SU-DHL-6 (cell line): ENCODE data around the gene TECPR2.

Experiments
- H2AFZ ChIP-seq: fragments of 200-600 bp; sonication (generic); 2 replicates; pipeline ENCODE4 v1.6.1; 2014; ENCODE audit warnings: low read depth, mild to moderate bottlenecking, moderate library complexity, mixed read lengths, antibody characterized with exemption, low read length; ENCODE audit not compliant: severe bottlenecking
- H3F3A ChIP-seq: fragments of 200-600 bp; shearing (Covaris generic); 2 replicates; pipeline ENCODE4 v1.6.0; 2016; ENCODE audit warnings: antibody characterized with exemption, mild to moderate bottlenecking; ENCODE audit not compliant: insufficient read depth
- H3K27ac ChIP-seq: fragments of 200-600 bp; sonication (generic); 2 replicates; pipeline ENCODE4 v1.5.1; 2016; ENCODE audit warnings: low read depth, mild to moderate bottlenecking, low read length, moderate library complexity, mixed read lengths
- H3K27me3 ChIP-seq: fragments of 200-600 bp; sonication (generic), shearing (Covaris generic); 2 replicates; pipeline ENCODE4 v1.6.0; 2014; ENCODE audit warnings: mild to moderate bottlenecking, low read length
- H3K36me3 ChIP-seq: fragments of 200-600 bp; sonication (generic); 2 replicates; pipeline ENCODE4 v1.6.1; 2014; ENCODE audit warnings: mild to moderate bottlenecking, low read length, mixed read lengths
- H3K4me2 ChIP-seq: fragments of 300-600, 200-600 bp; shearing (Covaris generic), sonication (generic); 2 replicates; pipeline ENCODE4 v1.6.0; 2014; ENCODE audit warnings: low read length, low read depth, mild to moderate bottlenecking; ENCODE audit not compliant: poor library complexity, severe bottlenecking
- H3K4me3 ChIP-seq: fragments of 200-600 bp; sonication (generic); 2 replicates; pipeline ENCODE4 v1.5.1; 2014; ENCODE audit warnings: antibody characterized with exemption, low read length, mild to moderate bottlenecking, mixed read lengths; ENCODE audit not compliant: insufficient read depth, poor library complexity, severe bottlenecking
- H3K79me2 ChIP-seq: fragments of 200-600 bp; sonication (generic); 2 replicates; pipeline ENCODE4 v1.6.1; 2014; ENCODE audit warnings: mild to moderate bottlenecking, low read length, moderate library complexity; ENCODE audit not compliant: insufficient read depth
- H3K9ac ChIP-seq: fragments of 200-600 bp; sonication (generic); 2 replicates; pipeline ENCODE4 v1.7.0; 2014; ENCODE audit warnings: mild to moderate bottlenecking, low read length
- H3K9me2 ChIP-seq: fragments of 200-600 bp; sonication (generic); replicated peaks from 2 replicates; pipeline ENCODE4 v1.6.1; 2014; ENCODE audit warnings: low read length; ENCODE audit not compliant: insufficient read depth
- H3K9me3 ChIP-seq: fragments of 200-600 bp; sonication (generic); 2 replicates; pipeline ENCODE4 v1.6.1; 2014; ENCODE audit warnings: low read length, mixed read lengths; ENCODE audit not compliant: insufficient read depth
- H4K20me1 ChIP-seq: fragments of 200-600 bp; sonication (generic); 2 replicates; pipeline ENCODE4 v1.6.1; 2014; ENCODE audit warnings: low read depth, mild to moderate bottlenecking, antibody characterized with exemption, low read length, moderate library complexity, mixed read lengths
- EZH2phosphoT487 ChIP-seq: fragments of 200-600 bp; sonication (generic), shearing (Covaris generic); conservative IDR thresholded peaks from 2 replicates; pipeline ENCODE4 v1.6.1; 2018; ENCODE audit warnings: mild to moderate bottlenecking, antibody characterized with exemption, low read length, moderate library complexity, mixed read lengths
- TF ChIP-seq, protein P1 (sequence below): fragments of 200-600 bp; sonication (generic); IDR thresholded peaks from one replicate; pipeline ENCODE4 v1.5.1; 2017; ENCODE audit warnings: antibody characterized with exemption, mild to moderate bottlenecking, low read length, moderate library complexity; ENCODE audit not compliant: insufficient read depth, poor library complexity, severe bottlenecking

The TECPR2 gene

GRCh38 chr14:102471921-102472790 is 109.4 kb downstream of the TECPR2 start:
- Histone ChIP-seq H3K9me2 (no peaks in the 10 kb centered on the region), H3K4me3 (no peak overlapping the region), H3K9ac (no peak overlapping the region), H3K36me3 (no peaks in the 10 kb centered on the region), H3K27ac (no peak overlapping the region), H2AFZ (no peak overlapping the region), H3K79me2 (no peaks in the 10 kb centered on the region), H3F3A (no peaks in the 10 kb centered on the region), H4K20me1 (no peaks in the 10 kb centered on the region), H3K9me3 (no peaks in the 10 kb centered on the region), H3K4me2 (no peak overlapping the region), H3K27me3 (no peaks in the 10 kb centered on the region)
- TF ChIP-seq, protein P1, sequence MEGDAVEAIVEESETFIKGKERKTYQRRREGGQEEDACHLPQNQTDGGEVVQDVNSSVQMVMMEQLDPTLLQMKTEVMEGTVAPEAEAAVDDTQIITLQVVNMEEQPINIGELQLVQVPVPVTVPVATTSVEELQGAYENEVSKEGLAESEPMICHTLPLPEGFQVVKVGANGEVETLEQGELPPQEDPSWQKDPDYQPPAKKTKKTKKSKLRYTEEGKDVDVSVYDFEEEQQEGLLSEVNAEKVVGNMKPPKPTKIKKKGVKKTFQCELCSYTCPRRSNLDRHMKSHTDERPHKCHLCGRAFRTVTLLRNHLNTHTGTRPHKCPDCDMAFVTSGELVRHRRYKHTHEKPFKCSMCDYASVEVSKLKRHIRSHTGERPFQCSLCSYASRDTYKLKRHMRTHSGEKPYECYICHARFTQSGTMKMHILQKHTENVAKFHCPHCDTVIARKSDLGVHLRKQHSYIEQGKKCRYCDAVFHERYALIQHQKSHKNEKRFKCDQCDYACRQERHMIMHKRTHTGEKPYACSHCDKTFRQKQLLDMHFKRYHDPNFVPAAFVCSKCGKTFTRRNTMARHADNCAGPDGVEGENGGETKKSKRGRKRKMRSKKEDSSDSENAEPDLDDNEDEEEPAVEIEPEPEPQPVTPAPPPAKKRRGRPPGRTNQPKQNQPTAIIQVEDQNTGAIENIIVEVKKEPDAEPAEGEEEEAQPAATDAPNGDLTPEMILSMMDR = no peak
- no peak for TF ChIP-seq EZH2phosphoT487

- Histone ChIP-seq H3K9ac (no peak overlapping the region), H3K27ac (no peak overlapping the region), H3F3A (no peaks in the 10 kb centered on the region), H3K79me2 (no peaks in the 10 kb centered on the region), H2AFZ (no peak overlapping the region), H3K9me2 (no peaks in the 10 kb centered on the region), H3K27me3 (no peaks in the 10 kb centered on the region), H3K36me3 (no peaks in the 10 kb centered on the region), H3K4me3 (no peak overlapping the region), H4K20me1 (no peaks in the 10 kb centered on the region), H3K4me2 (no peak overlapping the region), H3K9me3 (no peaks in the 10 kb centered on the region)
- TF ChIP-seq, protein P1 = no peak
- TF ChIP-seq EZH2phosphoT487 = no peak
These were observed 110.0 kb downstream of the TECPR2 start for GRCh38 chr14:102472791-102473150.

DNA sequence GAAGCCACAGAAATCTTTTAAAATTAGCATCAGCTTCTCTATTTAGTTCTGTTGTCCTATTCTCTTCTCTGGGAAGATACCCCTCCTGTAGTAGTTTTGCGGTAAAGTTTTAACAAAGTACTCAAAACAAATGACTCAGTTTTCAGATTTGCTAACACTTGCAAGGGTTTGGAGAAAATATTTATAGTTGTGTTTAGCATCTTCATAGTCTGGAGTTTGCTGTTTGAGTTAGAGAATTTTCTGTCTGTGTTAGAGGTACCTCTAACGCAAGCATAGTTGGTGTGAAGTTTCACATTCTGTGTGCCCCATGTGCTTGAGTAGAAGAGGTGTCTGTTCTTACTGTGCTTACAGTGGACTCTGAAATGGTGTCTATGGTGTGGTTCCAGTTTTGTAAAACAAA is 110.8 kb downstream of the TECPR2 start:
- H3F3A ChIP-seq = no peaks in the 10 kb centered on the region
- no peak overlapping the region for H3K9ac ChIP-seq
- no peaks in the 10 kb centered on the region for H3K9me2 ChIP-seq
- H3K79me2 ChIP-seq = no peaks in the 10 kb centered on the region
- no peaks in the 10 kb centered on the region for H4K20me1 ChIP-seq
- H3K27me3 ChIP-seq = no peaks in the 10 kb centered on the region
- no peak for TF ChIP-seq EZH2phosphoT487
- TF ChIP-seq, protein P1 = no peak
- no peaks in the 10 kb centered on the region for H3K9me3 ChIP-seq
- H3K27ac ChIP-seq = no peak overlapping the region
- H3K4me2 ChIP-seq = no peak overlapping the region
- no peak overlapping the region for H2AFZ ChIP-seq
- no peak overlapping the region for H3K4me3 ChIP-seq
- no peaks in the 10 kb centered on the region for H3K36me3 ChIP-seq
